Measurements from ENCODE around the gene C1QA. TPM values are rescaled to one million over a fixed set of nuclear protein-coding genes. Genes with fewer than 3 reads are reported as not detected.

The C1QA gene
- total RNA-seq, 1 experiment from 2014 or later, result not detected

DNA sequence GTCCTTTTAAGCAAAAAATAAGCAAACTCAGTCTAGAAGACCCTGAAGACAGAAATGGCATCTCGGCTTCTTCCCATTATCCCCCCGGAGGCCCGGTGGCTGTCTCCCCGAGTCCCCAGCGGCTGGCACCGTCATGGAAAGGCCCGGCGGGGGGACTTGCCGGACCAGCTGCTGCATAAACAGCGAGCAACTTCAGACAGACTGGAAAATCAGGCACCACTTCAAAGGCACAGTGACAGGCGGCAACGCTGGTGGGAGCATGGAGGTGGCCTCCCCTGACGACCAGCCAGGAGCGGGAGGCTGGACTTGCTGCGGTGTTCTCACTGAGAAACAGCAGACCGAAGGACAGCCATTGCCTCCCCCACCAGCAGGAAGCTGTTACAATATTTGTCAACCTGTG, 18.4 kb upstream of the C1QA start:
- H3K27me3 ChIP-seq (replicated peaks; ENCODE audit: insufficient read depth, low read depth, low read length, poor library complexity), result peaks cover 88% of the 10 kb centered on the region
- H3K4me3 ChIP-seq (ENCODE audit: low read depth, low read length, poor library complexity, severe bottlenecking), result no peak overlapping the region
- H3K36me3 ChIP-seq (ENCODE audit: insufficient read depth, low read length, poor library complexity, severe bottlenecking), result no peaks in the 10 kb centered on the region
- H3K9me3 ChIP-seq (ENCODE audit: low read depth, low read length, poor library complexity, severe bottlenecking), result no peaks in the 10 kb centered on the region
- no peaks in the 10 kb centered on the region for H3K4me1 ChIP-seq (ENCODE audit: insufficient read depth, low read length, poor library complexity, severe bottlenecking)
- no peak overlapping the region for H3K27ac ChIP-seq (ENCODE audit: low read depth, low read length, poor library complexity, severe bottlenecking)
- ChIA-PET POLR2A (ENCODE audit: low non-redundant PET) (interaction anchor here (0.6 kb wide), 1 partner anchor 82 kb away, joined by 3 read pairs; no protein-coding TSS in a partner anchor), CTCF (no interaction called here)
- no peak for TF ChIP-seq EZH2 (IDR thresholded peaks at IDR 0.05; ENCODE audit: borderline replicate concordance, low read depth, low read length, poor library complexity, severe bottlenecking)
- TF ChIP-seq, protein P1, sequence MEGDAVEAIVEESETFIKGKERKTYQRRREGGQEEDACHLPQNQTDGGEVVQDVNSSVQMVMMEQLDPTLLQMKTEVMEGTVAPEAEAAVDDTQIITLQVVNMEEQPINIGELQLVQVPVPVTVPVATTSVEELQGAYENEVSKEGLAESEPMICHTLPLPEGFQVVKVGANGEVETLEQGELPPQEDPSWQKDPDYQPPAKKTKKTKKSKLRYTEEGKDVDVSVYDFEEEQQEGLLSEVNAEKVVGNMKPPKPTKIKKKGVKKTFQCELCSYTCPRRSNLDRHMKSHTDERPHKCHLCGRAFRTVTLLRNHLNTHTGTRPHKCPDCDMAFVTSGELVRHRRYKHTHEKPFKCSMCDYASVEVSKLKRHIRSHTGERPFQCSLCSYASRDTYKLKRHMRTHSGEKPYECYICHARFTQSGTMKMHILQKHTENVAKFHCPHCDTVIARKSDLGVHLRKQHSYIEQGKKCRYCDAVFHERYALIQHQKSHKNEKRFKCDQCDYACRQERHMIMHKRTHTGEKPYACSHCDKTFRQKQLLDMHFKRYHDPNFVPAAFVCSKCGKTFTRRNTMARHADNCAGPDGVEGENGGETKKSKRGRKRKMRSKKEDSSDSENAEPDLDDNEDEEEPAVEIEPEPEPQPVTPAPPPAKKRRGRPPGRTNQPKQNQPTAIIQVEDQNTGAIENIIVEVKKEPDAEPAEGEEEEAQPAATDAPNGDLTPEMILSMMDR (conservative IDR thresholded peaks at IDR 0.05; ENCODE audit: low read depth, low read length), result no peak
- intact Hi-C loops (cut with micrococcal nuclease; ENCODE audit: unreplicated experiment), result no loop called here
- no TSS peak for BruUV-seq (replicated peaks)
- DNase-seq (ENCODE audit: low spot score), result no peak

DNA sequence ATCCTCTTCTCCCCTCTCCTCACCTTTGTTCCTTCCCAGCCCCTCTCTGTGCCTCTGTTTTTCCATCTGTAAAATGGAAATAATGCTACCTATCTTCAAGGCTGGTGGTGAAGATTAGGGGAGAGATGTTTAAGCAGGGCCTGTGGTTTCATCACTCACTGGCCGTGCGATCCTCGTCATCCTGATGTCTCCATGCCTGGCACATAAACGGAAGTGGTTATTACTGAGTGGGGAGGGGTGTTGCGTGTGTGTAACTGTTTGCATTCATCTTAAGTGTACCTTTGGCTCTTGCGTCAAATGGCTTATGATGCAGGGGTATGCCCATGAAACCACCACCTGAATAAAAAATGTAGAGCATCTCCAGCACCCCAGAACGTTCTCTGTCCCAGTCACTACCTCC, 17.2 kb upstream of the C1QA start:
- H3K27ac ChIP-seq (ENCODE audit: low read depth, low read length, poor library complexity, severe bottlenecking), result no peak overlapping the region
- no peaks in the 10 kb centered on the region for H3K9me3 ChIP-seq (ENCODE audit: low read depth, low read length, poor library complexity, severe bottlenecking)
- BruUV-seq (replicated peaks), result no TSS peak
- intact Hi-C loops (cut with micrococcal nuclease; ENCODE audit: unreplicated experiment), result no loop called here
- H3K4me1 ChIP-seq (ENCODE audit: insufficient read depth, low read length, poor library complexity, severe bottlenecking), result no peaks in the 10 kb centered on the region
- no peak for DNase-seq (ENCODE audit: low spot score)
- POLR2A ChIA-PET (ENCODE audit: low non-redundant PET), result no interaction called here
- peaks cover 84% of the 10 kb centered on the region for H3K27me3 ChIP-seq (replicated peaks; ENCODE audit: insufficient read depth, low read depth, low read length, poor library complexity)
- TF ChIP-seq EZH2 (IDR thresholded peaks at IDR 0.05; ENCODE audit: borderline replicate concordance, low read depth, low read length, poor library complexity, severe bottlenecking), result no peak
- CTCF ChIA-PET, result no interaction called here
- H3K4me3 ChIP-seq (ENCODE audit: low read depth, low read length, poor library complexity, severe bottlenecking), result no peak overlapping the region
- H3K36me3 ChIP-seq (ENCODE audit: insufficient read depth, low read length, poor library complexity, severe bottlenecking), result no peaks in the 10 kb centered on the region

DNA sequence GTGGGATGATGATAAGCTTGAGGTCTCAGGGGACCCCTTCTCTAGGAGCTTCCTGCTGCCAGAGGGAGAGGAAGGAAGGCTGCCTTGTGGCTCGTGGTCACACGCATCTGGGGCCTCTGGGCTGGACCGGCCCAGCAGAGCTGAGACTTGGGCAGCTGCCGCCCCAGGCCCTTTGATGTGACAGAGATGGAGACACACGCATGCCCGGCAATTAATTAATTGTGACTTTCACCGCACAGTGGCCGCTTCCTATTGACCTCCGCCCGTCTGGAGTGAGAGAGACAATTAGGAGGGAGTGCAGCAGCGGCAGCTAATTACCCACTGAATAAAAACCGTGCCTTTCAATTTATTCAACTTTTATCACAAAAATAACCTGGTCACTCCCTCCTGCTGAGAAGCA, 16.6 kb upstream of the C1QA start:
- Histone ChIP-seq H3K27me3 (replicated peaks; ENCODE audit: insufficient read depth, low read depth, low read length, poor library complexity) (peaks cover 84% of the 10 kb centered on the region), H3K4me1 (ENCODE audit: insufficient read depth, low read length, poor library complexity, severe bottlenecking) (no peaks in the 10 kb centered on the region), H3K4me3 (ENCODE audit: low read depth, low read length, poor library complexity, severe bottlenecking) (no peak overlapping the region), H3K36me3 (ENCODE audit: insufficient read depth, low read length, poor library complexity, severe bottlenecking) (no peaks in the 10 kb centered on the region), H3K9me3 (ENCODE audit: low read depth, low read length, poor library complexity, severe bottlenecking) (no peaks in the 10 kb centered on the region), H3K27ac (ENCODE audit: low read depth, low read length, poor library complexity, severe bottlenecking) (no peak overlapping the region)
- BruUV-seq (replicated peaks), result no TSS peak
- CTCF ChIA-PET, result no interaction called here
- TF ChIP-seq, protein P1 (conservative IDR thresholded peaks at IDR 0.05; ENCODE audit: low read depth, low read length), result no peak
- no peak for TF ChIP-seq EZH2 (IDR thresholded peaks at IDR 0.05; ENCODE audit: borderline replicate concordance, low read depth, low read length, poor library complexity, severe bottlenecking)
- intact Hi-C loops (cut with micrococcal nuclease; ENCODE audit: unreplicated experiment), result no loop called here
- POLR2A ChIA-PET (ENCODE audit: low non-redundant PET), result no interaction called here
- DNase-seq (ENCODE audit: low spot score), result no peak

DNA sequence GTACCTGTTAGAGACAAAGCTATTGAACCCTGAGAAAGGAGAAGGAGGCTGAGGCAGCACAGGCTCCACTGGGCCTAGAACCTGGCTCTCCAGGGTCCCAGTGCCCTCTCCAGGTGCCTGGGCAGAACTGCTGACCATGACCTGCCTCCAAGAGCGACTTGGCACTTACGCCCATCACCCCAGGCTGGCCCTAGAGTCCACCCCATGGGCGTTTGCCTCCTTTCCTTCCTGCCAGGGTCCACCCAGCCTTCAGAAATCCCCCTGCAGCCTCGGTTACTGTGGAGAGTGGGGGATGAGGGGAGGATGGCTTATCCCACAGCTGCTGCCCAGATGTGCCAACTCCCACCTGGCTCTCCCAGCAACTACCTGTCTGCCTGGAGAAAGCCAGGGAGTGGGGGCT, 14.7 kb upstream of the C1QA start:
- DNase-seq (ENCODE audit: low spot score), result no peak
- Histone ChIP-seq H3K9me3 (ENCODE audit: low read depth, low read length, poor library complexity, severe bottlenecking) (no peaks in the 10 kb centered on the region), H3K4me3 (ENCODE audit: low read depth, low read length, poor library complexity, severe bottlenecking) (no peak overlapping the region), H3K27me3 (replicated peaks; ENCODE audit: insufficient read depth, low read depth, low read length, poor library complexity) (peaks cover 86% of the 10 kb centered on the region), H3K36me3 (ENCODE audit: insufficient read depth, low read length, poor library complexity, severe bottlenecking) (no peaks in the 10 kb centered on the region), H3K4me1 (ENCODE audit: insufficient read depth, low read length, poor library complexity, severe bottlenecking) (no peaks in the 10 kb centered on the region), H3K27ac (ENCODE audit: low read depth, low read length, poor library complexity, severe bottlenecking) (no peak overlapping the region)
- no TSS peak for BruUV-seq (replicated peaks)
- intact Hi-C loops (cut with micrococcal nuclease; ENCODE audit: unreplicated experiment), result no loop called here
- ChIA-PET POLR2A (ENCODE audit: low non-redundant PET) (no interaction called here), CTCF (no interaction called here)
- TF ChIP-seq, protein P1 (conservative IDR thresholded peaks at IDR 0.05; ENCODE audit: low read depth, low read length), result no peak
- TF ChIP-seq EZH2 (IDR thresholded peaks at IDR 0.05; ENCODE audit: borderline replicate concordance, low read depth, low read length, poor library complexity, severe bottlenecking), result peak; percentile 15

All from A673 (cell line).